Measurements from ENCODE around the gene PACSIN1. TPM values are rescaled to one million over a fixed set of nuclear protein-coding genes. Genes with fewer than 3 reads are reported as not detected.

The PACSIN1 gene
- total RNA-seq: not detected
- long read RNA-seq: 0 reads

GRCh38 chr6:34465531-34466241, at the start of gene PACSIN1:
TSS of gene PACSIN1 (plus strand) at chr6:34466076. CDS start at chr6:34526306, 60,230 bp downstream.
- no peaks in the 10 kb centered on the region for H3K36me3 ChIP-seq
- peaks cover 11% of the 10 kb centered on the region for H3K4me1 ChIP-seq
- H3K9me3 ChIP-seq: no peaks in the 10 kb centered on the region
- intact Hi-C loops (cut with DNase I): no loop called here
- ATAC-seq: peak; percentile 65 to 70
- DNase-seq: no peak
- H3K27me3 ChIP-seq (ENCODE audit: low read depth): peaks cover 38% of the 10 kb centered on the region
- peak within 1 kb of the TSS; percentile 44 for H3K4me3 ChIP-seq
- TF ChIP-seq, protein P1, sequence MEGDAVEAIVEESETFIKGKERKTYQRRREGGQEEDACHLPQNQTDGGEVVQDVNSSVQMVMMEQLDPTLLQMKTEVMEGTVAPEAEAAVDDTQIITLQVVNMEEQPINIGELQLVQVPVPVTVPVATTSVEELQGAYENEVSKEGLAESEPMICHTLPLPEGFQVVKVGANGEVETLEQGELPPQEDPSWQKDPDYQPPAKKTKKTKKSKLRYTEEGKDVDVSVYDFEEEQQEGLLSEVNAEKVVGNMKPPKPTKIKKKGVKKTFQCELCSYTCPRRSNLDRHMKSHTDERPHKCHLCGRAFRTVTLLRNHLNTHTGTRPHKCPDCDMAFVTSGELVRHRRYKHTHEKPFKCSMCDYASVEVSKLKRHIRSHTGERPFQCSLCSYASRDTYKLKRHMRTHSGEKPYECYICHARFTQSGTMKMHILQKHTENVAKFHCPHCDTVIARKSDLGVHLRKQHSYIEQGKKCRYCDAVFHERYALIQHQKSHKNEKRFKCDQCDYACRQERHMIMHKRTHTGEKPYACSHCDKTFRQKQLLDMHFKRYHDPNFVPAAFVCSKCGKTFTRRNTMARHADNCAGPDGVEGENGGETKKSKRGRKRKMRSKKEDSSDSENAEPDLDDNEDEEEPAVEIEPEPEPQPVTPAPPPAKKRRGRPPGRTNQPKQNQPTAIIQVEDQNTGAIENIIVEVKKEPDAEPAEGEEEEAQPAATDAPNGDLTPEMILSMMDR (IDR thresholded peaks at IDR 0.05): no peak
- no peak within 1 kb of the TSS for H3K27ac ChIP-seq

- Histone ChIP-seq H3K27ac (no peak overlapping the region), H3K9me3 (no peaks in the 10 kb centered on the region), H3K4me1 (peaks cover 9% of the 10 kb centered on the region), H3K4me3 (no peak overlapping the region), H3K36me3 (peaks cover 62% of the 10 kb centered on the region), H3K27me3 (ENCODE audit: low read depth) (no peaks in the 10 kb centered on the region)
- TF ChIP-seq, protein P1 (IDR thresholded peaks at IDR 0.05): no peak
- DNase-seq: no peak
- intact Hi-C loops (cut with DNase I): no loop called here
- no peak for ATAC-seq
These were observed 49.0 kb upstream of the PACSIN1 start for GRCh38 chr6:34416877-34417371.

GRCh38 chr6:34418367-34418766, 47.5 kb upstream of the PACSIN1 start:
- Histone ChIP-seq H3K9me3 (no peaks in the 10 kb centered on the region), H3K27me3 (ENCODE audit: low read depth) (no peaks in the 10 kb centered on the region), H3K4me3 (no peak overlapping the region), H3K4me1 (peaks cover 10% of the 10 kb centered on the region), H3K27ac (no peak overlapping the region), H3K36me3 (peaks cover 77% of the 10 kb centered on the region)
- ATAC-seq: no peak
- intact Hi-C loops (cut with DNase I): no loop called here
- DNase-seq: no peak
- TF ChIP-seq, protein P1 (IDR thresholded peaks at IDR 0.05): no peak

DNA sequence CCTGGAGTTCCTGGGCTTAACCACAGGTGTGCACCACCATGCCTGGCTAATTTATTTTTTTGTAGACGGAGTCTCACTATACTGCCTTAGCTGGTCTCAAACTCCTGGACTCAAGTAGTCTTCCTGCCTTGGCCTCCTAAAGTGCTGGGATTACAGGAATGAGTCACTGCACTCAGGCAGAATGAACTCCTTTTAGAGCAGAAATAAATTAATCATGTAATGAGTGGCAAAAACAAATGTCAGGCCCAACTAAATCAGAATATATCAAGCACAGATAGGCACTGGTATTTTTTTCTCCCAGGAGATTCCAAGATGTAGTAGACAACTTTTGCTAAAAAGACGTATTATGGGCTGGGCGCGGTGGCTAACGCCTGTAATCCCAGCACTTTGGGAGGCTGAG, 42.6 kb upstream of the PACSIN1 start:
- H3K27ac ChIP-seq: no peak overlapping the region
- DNase-seq: no peak
- no peak for ATAC-seq
- H3K9me3 ChIP-seq: no peaks in the 10 kb centered on the region
- H3K36me3 ChIP-seq: peaks cover 66% of the 10 kb centered on the region
- H3K4me3 ChIP-seq: no peak overlapping the region
- no peaks in the 10 kb centered on the region for H3K27me3 ChIP-seq (ENCODE audit: low read depth)
- TF ChIP-seq, protein P1 (IDR thresholded peaks at IDR 0.05): no peak
- intact Hi-C loops (cut with DNase I): no loop called here
- peaks cover 26% of the 10 kb centered on the region for H3K4me1 ChIP-seq

- TF ChIP-seq, protein P1 (IDR thresholded peaks at IDR 0.05): no peak
- intact Hi-C loops (cut with DNase I): no loop called here
- no peaks in the 10 kb centered on the region for H3K27me3 ChIP-seq (ENCODE audit: low read depth)
- peak overlapping the region; percentile 70 for H3K4me3 ChIP-seq
- H3K4me1 ChIP-seq: peaks cover 26% of the 10 kb centered on the region
- DNase-seq (no peak), ATAC-seq (no peak)
- peak overlapping the region; percentile 75 for H3K27ac ChIP-seq
- H3K36me3 ChIP-seq: peaks cover 54% of the 10 kb centered on the region
- no peaks in the 10 kb centered on the region for H3K9me3 ChIP-seq
These were observed 41.4 kb upstream of the PACSIN1 start for GRCh38 chr6:34424200-34425131.

Data from lower lobe of right lung (tissue), 2 donors.